AG04450 (cell line): Measurements from ENCODE around the gene ARID5A. TPM values are rescaled to one million over a fixed set of nuclear protein-coding genes. Genes with fewer than 3 reads are reported as not detected.

Experiments used
- CTCF ChIA-PET: fragments of 300-600, 350-600 bp; formaldehyde crosslinking; extraction: SDS; loops from one replicate; lab custom pipeline; 2022; ENCODE audit warnings: antibody characterized with exemption, inconsistent platforms; lab: Charles Lee
- POLR2A ChIA-PET: fragments of 350-600 bp; formaldehyde crosslinking; extraction: SDS; loops from one replicate; lab custom pipeline; 2021; ENCODE audit warnings: antibody characterized with exemption, inconsistent platforms; lab: Yijun Ruan, JAX
- DNase-seq: peaks from one replicate; pipeline ENCODE4 v3.0.0-alpha.2; 2011; ENCODE audit warnings: low read depth, low spot score
- H3K27ac ChIP-seq: one replicate; pipeline ENCODE4 v1.5.1; 2012; ENCODE audit warnings: low read depth, low read length, control low read depth
- H3K27me3 ChIP-seq: one replicate; pipeline ENCODE4 v1.6.0; 2012; ENCODE audit warnings: low read length; ENCODE audit not compliant: control insufficient read depth, insufficient read depth
- H3K4me3 ChIP-seq: 2 replicates; pipeline ENCODE4 v1.5.1; 2011; ENCODE audit warnings: mild to moderate bottlenecking, low read depth, low read length, control low read depth
- H3K9me3 ChIP-seq: 2 replicates; pipeline ENCODE4 v1.5.1; 2012; ENCODE audit warnings: low read length; ENCODE audit not compliant: control insufficient read depth, insufficient read depth
- CTCF ChIP-seq: IDR thresholded peaks from 2 replicates; pipeline ENCODE4 v1.5.1; 2011; ENCODE audit warnings: low read depth, low read length, control low read depth, inconsistent platforms
- polyA plus RNA-seq: library from polyadenylated mRNA; depleted of rRNA; stranded (reverse); fragments of >200 nt; gene quantifications from 2 replicates; pipeline ENCODE4 v1.2.3, GENCODE V29; 2011

The ARID5A gene
- polyA plus RNA-seq, 1 experiment = 3.1 TPM

- no peak for TF ChIP-seq CTCF
- Histone ChIP-seq H3K27ac (no peak overlapping the region), H3K27me3 (peaks cover 8% of the 10 kb centered on the region), H3K9me3 (peaks cover 3% of the 10 kb centered on the region; the same call in 1 of the 2 replicates), H3K4me3 (no peak overlapping the region)
- CTCF ChIA-PET = interaction anchor here (1.2 to 1.7 kb wide), 3 partner anchors 12 to 122 kb away, joined by 3 to 6 read pairs (median 4); no protein-coding TSS in a partner anchor
- DNase-seq = no peak
- POLR2A ChIA-PET = no interaction called here
These were observed 7.0 kb upstream of the ARID5A start for GRCh38 chr2:96529376-96530143.

- Histone ChIP-seq H3K27me3 (peaks cover 2% of the 10 kb centered on the region), H3K9me3 (peaks cover 3% of the 10 kb centered on the region; the same call in 1 of the 2 replicates), H3K4me3 (no peak overlapping the region), H3K27ac (no peak overlapping the region)
- ChIA-PET POLR2A (no interaction called here), CTCF (interaction anchor here (1.2 to 1.7 kb wide), 3 partner anchors 11 to 122 kb away, joined by 3 to 6 read pairs (median 4); no protein-coding TSS in a partner anchor)
- no peak for DNase-seq
- no peak for TF ChIP-seq CTCF
These were observed 6.5 kb upstream of the ARID5A start for GRCh38 chr2:96530144-96530430.

GRCh38 chr2:96530474-96531357, 5.8 kb upstream of the ARID5A start:
- Histone ChIP-seq H3K27ac (no peak overlapping the region), H3K4me3 (no peak overlapping the region), H3K27me3 (peaks cover 2% of the 10 kb centered on the region), H3K9me3 (peaks cover 3% of the 10 kb centered on the region; the same call in 1 of the 2 replicates)
- POLR2A ChIA-PET = interaction anchor here (0.9 kb wide), 1 partner anchor 200 kb away, joined by 7 read pairs; no protein-coding TSS in a partner anchor
- TF ChIP-seq CTCF = no peak
- DNase-seq = no peak
- CTCF ChIA-PET = interaction anchor here (0.6 to 1.7 kb wide), 6 partner anchors 11 to 276 kb away, joined by 3 to 6 read pairs (median 4); no protein-coding TSS in a partner anchor

- Histone ChIP-seq H3K9me3 (peaks cover 3% of the 10 kb centered on the region; the same call in 1 of the 2 replicates), H3K27me3 (peaks cover 1% of the 10 kb centered on the region), H3K27ac (peak overlapping the region; percentile 75), H3K4me3 (no peak overlapping the region)
- POLR2A ChIA-PET = interaction anchor here (0.7 to 1.1 kb wide), 5 partner anchors 17 to 308 kb away, joined by 3 to 7 read pairs (median 4); no protein-coding TSS in a partner anchor
- no peak for DNase-seq
- no peak for TF ChIP-seq CTCF
- CTCF ChIA-PET = interaction anchor here (0.6 to 1.7 kb wide), 6 partner anchors 22 to 275 kb away, joined by 3 to 7 read pairs (median 4); no protein-coding TSS in a partner anchor
These were observed 5.2 kb upstream of the ARID5A start for GRCh38 chr2:96531366-96531765.
